SK-N-SH (cell line): ENCODE results near the gene ADGRB2. TPM values are rescaled to one million over a fixed set of nuclear protein-coding genes. Genes with fewer than 3 reads are reported as not detected.
A peak's percentile ranks its signal among the peaks of the same experiment; 100 is the strongest.

ENCODE experiments used
- CTCF ChIA-PET: fragments of 300-600, 350-600 bp; formaldehyde crosslinking; extraction: SDS; loops from one replicate; lab custom pipeline; 2021; lab: Yijun Ruan, JAX
- POLR2A ChIA-PET: fragments of 350-600 bp; sonication (Branson Sonifier 250); formaldehyde crosslinking; extraction: SDS; loops from one replicate; lab custom pipeline; 2020; ENCODE audit warnings: antibody characterized with exemption, inconsistent platforms; lab: Yijun Ruan, JAX
- DNase-seq: peaks from one replicate; pipeline ENCODE4 v3.0.0; 2012
- H2AFZ ChIP-seq: fragments of 200-600 bp; sonication (generic); 2 replicates; pipeline ENCODE4 v1.8.1; 2016; ENCODE audit warnings: antibody characterized with exemption, mild to moderate bottlenecking, low read depth
- H3F3A ChIP-seq: fragments of 200-600 bp; sonication (generic); replicated peaks from 2 replicates; pipeline ENCODE3; 2016; ENCODE audit warnings: antibody characterized with exemption, mild to moderate bottlenecking; ENCODE audit not compliant: insufficient read depth
- H3K27ac ChIP-seq, 2 experiments: fragments of 200-500 bp in 1 of 2; fragments of 200-600 bp in 1 of 2; sonication (Bioruptor generic) in 1 of 2; sonication (generic), shearing (Covaris generic) in 1 of 2; 2 replicates each; pipeline versions ENCODE4 v1.5.1 to v1.6.1; 2014 to 2016; ENCODE audit warnings: low read depth in 2 of 2, inconsistent platforms in 1 of 2, low read length in 1 of 2, mild to moderate bottlenecking in 1 of 2, mixed read lengths in 1 of 2
- H3K27me3 ChIP-seq: fragments of 200-600 bp; sonication (generic), shearing (Covaris generic); 2 replicates; pipeline ENCODE4 v1.6.1; 2016; ENCODE audit warnings: mixed run types; ENCODE audit not compliant: insufficient read depth
- H3K36me3 ChIP-seq, 2 experiments: fragments of 200-500 bp in 1 of 2; fragments of 200-600 bp in 1 of 2; sonication (Bioruptor generic) in 1 of 2; sonication (generic) in 1 of 2; replicated peaks in 1 of 2; 2 replicates each; pipeline versions ENCODE3 to v1.5.1; 2014 to 2016; ENCODE audit warnings: low read length in 1 of 2, mild to moderate bottlenecking in 1 of 2; ENCODE audit not compliant: insufficient read depth in 2 of 2, control insufficient read depth in 1 of 2
- H3K4me1 ChIP-seq, 2 experiments: fragments of 200-500 bp in 1 of 2; fragments of 200-600 bp in 1 of 2; sonication (Bioruptor generic) in 1 of 2; sonication (generic), shearing (Covaris generic) in 1 of 2; 2 replicates each; pipeline versions ENCODE4 v1.5.1 to v1.6.1; 2014 to 2016; ENCODE audit warnings: low read depth in 1 of 2, low read length in 1 of 2, mixed run types in 1 of 2; ENCODE audit not compliant: insufficient read depth in 2 of 2, control insufficient read depth in 1 of 2
- H3K4me2 ChIP-seq: fragments of 200-600 bp; sonication (generic), shearing (Covaris generic); 2 replicates; pipeline ENCODE4 v1.6.1; 2017; ENCODE audit warnings: mixed run types
- H3K4me3 ChIP-seq, 2 experiments: fragments of 200-500 bp in 1 of 2; fragments of 200-600 bp in 1 of 2; sonication (Bioruptor generic) in 1 of 2; sonication (generic), shearing (Covaris generic) in 1 of 2; 2 replicates each; pipeline versions ENCODE4 v1.5.1 to v1.8.1; 2014 to 2016; ENCODE audit warnings: low read depth in 2 of 2, inconsistent platforms in 1 of 2, low read length in 1 of 2, mild to moderate bottlenecking in 1 of 2, mixed read lengths in 1 of 2, moderate library complexity in 1 of 2
- H3K79me2 ChIP-seq: fragments of 200-600 bp; sonication (generic); 2 replicates; pipeline ENCODE4 v1.8.1; 2017; ENCODE audit warnings: mild to moderate bottlenecking; ENCODE audit not compliant: insufficient read depth
- H3K9ac ChIP-seq: fragments of 200-600 bp; sonication (generic); 2 replicates; pipeline ENCODE4 v1.6.1; 2017; ENCODE audit warnings: mixed run types
- H3K9me2 ChIP-seq: fragments of 200-600 bp; sonication (generic); 2 replicates; pipeline ENCODE4 v1.6.1; 2017; ENCODE audit warnings: mixed run types
- H3K9me3 ChIP-seq: fragments of 200-600 bp; sonication (generic); 2 replicates; pipeline ENCODE4 v1.6.1; 2017; ENCODE audit warnings: mixed run types, mild to moderate bottlenecking, moderate library complexity
- H4K20me1 ChIP-seq: fragments of 200-600 bp; sonication (generic); 2 replicates; pipeline ENCODE4 v1.6.1; 2017; ENCODE audit warnings: mild to moderate bottlenecking, mixed run types; ENCODE audit not compliant: insufficient read depth
- CHD2 ChIP-seq: fragments of 150-350 bp; IDR thresholded peaks from 2 replicates; pipeline ENCODE4 v1.6.1; 2018; ENCODE audit warnings: low read length; ENCODE audit not compliant: partially characterized antibody
- ELF1 ChIP-seq: IDR thresholded peaks from 2 replicates; pipeline ENCODE4 v1.4.0; 2012
- EP300 ChIP-seq, 2 experiments: IDR thresholded peaks; 2 replicates each; pipeline versions ENCODE4 v1.4.0 to v1.6.1; 2012; ENCODE audit warnings: borderline replicate concordance in 1 of 2, low read depth in 1 of 2, low read length in 1 of 2
- EZH2phosphoT487 ChIP-seq: fragments of 200-600 bp; sonication (generic); IDR thresholded peaks from 2 replicates; pipeline ENCODE4 v1.6.1; 2017; ENCODE audit warnings: low read depth, mixed run types, mild to moderate bottlenecking, antibody characterized with exemption, moderate library complexity, borderline replicate concordance
- FOSL2 ChIP-seq: IDR thresholded peaks from 2 replicates; pipeline ENCODE4 v1.4.0; 2012; ENCODE audit warnings: low read depth, mild to moderate bottlenecking, moderate library complexity, borderline replicate concordance
- FOXJ3 ChIP-seq: sonication (generic); formaldehyde crosslinking; IDR thresholded peaks from 2 replicates; pipeline ENCODE4 v1.5.1; 2020; ENCODE audit warnings: mild to moderate bottlenecking, missing genetic modification reagents
- FOXM1 ChIP-seq: IDR thresholded peaks from 2 replicates; pipeline ENCODE4 v1.4.0; 2012; ENCODE audit warnings: low read depth, mild to moderate bottlenecking
- GABPA ChIP-seq: IDR thresholded peaks from 2 replicates; pipeline ENCODE4 v1.4.0; 2012; ENCODE audit warnings: low read depth, mild to moderate bottlenecking
- GATA2 ChIP-seq: sonication (generic); formaldehyde crosslinking; IDR thresholded peaks from 2 replicates; pipeline ENCODE4 v1.5.0; 2020; ENCODE audit warnings: mild to moderate bottlenecking, missing genetic modification reagents
- MEF2A ChIP-seq: IDR thresholded peaks from 2 replicates; pipeline ENCODE4 v1.4.0; 2012; ENCODE audit warnings: low read depth, borderline replicate concordance
- MXI1 ChIP-seq: IDR thresholded peaks from 2 replicates; pipeline ENCODE4 v1.6.1; 2012; ENCODE audit warnings: mild to moderate bottlenecking, low read depth, low read length, improper control_type of control experiment
- NFIC ChIP-seq: IDR thresholded peaks from 2 replicates; pipeline ENCODE4 v1.4.0; 2012; ENCODE audit warnings: borderline replicate concordance
- NRF1 ChIP-seq: IDR thresholded peaks from 2 replicates; pipeline ENCODE4 v1.6.1; 2012; ENCODE audit warnings: low read depth, mild to moderate bottlenecking, low read length
- POLR2AphosphoS5 ChIP-seq: IDR thresholded peaks from 2 replicates; pipeline ENCODE4 v1.6.1; 2012; ENCODE audit warnings: low read depth, low read length
- RAD21 ChIP-seq: IDR thresholded peaks from 2 replicates; pipeline ENCODE4 v1.6.1; 2012; ENCODE audit warnings: mild to moderate bottlenecking, low read length
- RCOR1 ChIP-seq: fragments of 150-350 bp; IDR thresholded peaks from 2 replicates; pipeline ENCODE4 v1.6.1; 2017; ENCODE audit warnings: antibody characterized with exemption, low read length
- REST ChIP-seq: IDR thresholded peaks from 2 replicates; pipeline ENCODE4 v1.6.1; 2012; ENCODE audit warnings: mild to moderate bottlenecking, low read depth, low read length, moderate library complexity
- RFX5 ChIP-seq: IDR thresholded peaks from 2 replicates; pipeline ENCODE4 v1.6.1; 2012; ENCODE audit warnings: mild to moderate bottlenecking, improper control_type of control experiment, low read length
- SIN3A ChIP-seq: IDR thresholded peaks from 2 replicates; pipeline ENCODE4 v1.6.1; 2012; ENCODE audit warnings: low read depth, mild to moderate bottlenecking, low read length, moderate library complexity, borderline replicate concordance
- SMC3 ChIP-seq: IDR thresholded peaks from 2 replicates; pipeline ENCODE4 v1.6.1; 2012; ENCODE audit warnings: low read depth, low read length, improper control_type of control experiment
- TAF1 ChIP-seq: IDR thresholded peaks from 2 replicates; pipeline ENCODE4 v1.6.1; 2012; ENCODE audit warnings: low read depth, mild to moderate bottlenecking, low read length, moderate library complexity, borderline replicate concordance
- TCF12 ChIP-seq: IDR thresholded peaks from 2 replicates; pipeline ENCODE4 v1.4.0; 2012
- USF1 ChIP-seq: IDR thresholded peaks from 2 replicates; pipeline ENCODE4 v1.4.0; 2012; ENCODE audit warnings: low read depth, borderline replicate concordance
- YY1 ChIP-seq: IDR thresholded peaks from 2 replicates; pipeline ENCODE4 v1.4.0; 2012; ENCODE audit warnings: low read depth, mild to moderate bottlenecking
- ZBTB33 ChIP-seq: IDR thresholded peaks from 2 replicates; pipeline ENCODE4 v1.4.0; 2012; ENCODE audit warnings: low read depth, borderline replicate concordance
- WGBS: methylation state at CpG from one replicate; pipeline ENCODE4 v1.1.6; 2017; ENCODE audit warnings: low lambda C conversion rate; 5-methylcytosine and 5-hydroxymethylcytosine counted together
- polyA plus RNA-seq, 3 experiments: library from polyadenylated mRNA; depleted of rRNA; stranded (reverse); fragments of >200 nt; gene quantifications; 2 replicates each; pipeline ENCODE4 v1.2.3, GENCODE V29; 2012
- TF ChIP-seq, protein P1 (sequence below): IDR thresholded peaks from 2 replicates; pipeline ENCODE4; 2012
- TF ChIP-seq, protein P2 (sequence below): IDR thresholded peaks from 2 replicates; pipeline ENCODE4 v1.4.0; 2012; ENCODE audit warnings: low read depth

Gene ADGRB2
- polyA plus RNA-seq, 1 of the 3 experiments (the other 2 are of a cell fraction) = 13.0 TPM

GRCh38 chr1:31781138-31781755, 17.1 kb upstream of the ADGRB2 start:
- CTCF ChIA-PET = interaction anchor here (5.1 to 21.1 kb wide), 2 partner anchors 22 to 66 kb away, joined by 28 to 707 read pairs; partner anchors contain the start of gene ADGRB2
- H3K4me2 ChIP-seq = peak overlapping the region; percentile 50; the same call in 1 of the 2 replicates
- H3K27me3 ChIP-seq = no peaks in the 10 kb centered on the region
- peak overlapping the region in 1 of 2 experiments; percentile 97; a peak in 2 of 4 replicates for H3K27ac ChIP-seq
- H3K4me1 ChIP-seq = peaks cover 21 to 81% of the 10 kb centered on the region in 2 experiments
- H2AFZ ChIP-seq = no peak overlapping the region
- POLR2A ChIA-PET = interaction anchor here (0.8 to 6.6 kb wide), 3 partner anchors 12 to 157 kb away, joined by 3 to 67 read pairs (median 58); partner anchors contain the start of genes ADGRB2 and PTP4A2
- peaks cover 6% of the 10 kb centered on the region for H3F3A ChIP-seq
- peak; percentile 67 for DNase-seq
- WGBS = 60% methylated on average over 7 of the region's 7 CpGs
- H3K9me2 ChIP-seq = no peaks in the 10 kb centered on the region
- no peaks in the 10 kb centered on the region for H4K20me1 ChIP-seq
- H3K36me3 ChIP-seq = no peaks in the 10 kb centered on the region
- no peaks in the 10 kb centered on the region for H3K79me2 ChIP-seq
- H3K9me3 ChIP-seq = no peaks in the 10 kb centered on the region
- no peak overlapping the region for H3K4me3 ChIP-seq
- H3K9ac ChIP-seq = no peak overlapping the region
- TF ChIP-seq REST = no peak
- peak; percentile 1; the same call in 1 of the 2 replicates for TF ChIP-seq SMC3
- TF ChIP-seq MEF2A = no peak
- TF ChIP-seq RFX5 = no peak
- TF ChIP-seq YY1 = no peak
- no peak; the same call in 1 of the 2 replicates for TF ChIP-seq FOXJ3 (CRISPR knock-in tag)
- TF ChIP-seq TCF12 = no peak
- TF ChIP-seq POLR2AphosphoS5 = no peak
- TF ChIP-seq TAF1 = no peak
- TF ChIP-seq SIN3A = no peak
- TF ChIP-seq GABPA = no peak
- peak; percentile 84 for TF ChIP-seq CHD2
- TF ChIP-seq EP300 (IDR thresholded peaks at IDR 0.05; ENCODE audit: borderline replicate concordance in 1 of 2, low read depth in 1 of 2, low read length in 1 of 2) = peak in 1 of 2 experiments; percentile 55; a peak in 1 of 4 replicates
- no peak for TF ChIP-seq FOXM1
- TF ChIP-seq ELF1 = no peak
- 0 out of 2 replicates have a peak, but pooled peaks have one; percentile 48 for TF ChIP-seq RCOR1
- TF ChIP-seq RAD21 = no peak; the same call in 1 of the 2 replicates
- no peak for TF ChIP-seq FOSL2
- TF ChIP-seq, protein P1, sequence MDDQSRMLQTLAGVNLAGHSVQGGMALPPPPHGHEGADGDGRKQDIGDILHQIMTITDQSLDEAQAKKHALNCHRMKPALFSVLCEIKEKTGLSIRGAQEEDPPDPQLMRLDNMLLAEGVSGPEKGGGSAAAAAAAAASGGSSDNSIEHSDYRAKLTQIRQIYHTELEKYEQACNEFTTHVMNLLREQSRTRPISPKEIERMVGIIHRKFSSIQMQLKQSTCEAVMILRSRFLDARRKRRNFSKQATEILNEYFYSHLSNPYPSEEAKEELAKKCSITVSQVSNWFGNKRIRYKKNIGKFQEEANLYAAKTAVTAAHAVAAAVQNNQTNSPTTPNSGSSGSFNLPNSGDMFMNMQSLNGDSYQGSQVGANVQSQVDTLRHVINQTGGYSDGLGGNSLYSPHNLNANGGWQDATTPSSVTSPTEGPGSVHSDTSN = peak; percentile 51
- TF ChIP-seq MXI1 = no peak; the same call in 1 of the 2 replicates
- TF ChIP-seq NRF1 = no peak
- no peak for TF ChIP-seq ZBTB33
- TF ChIP-seq USF1 = no peak
- peak; percentile 83 for TF ChIP-seq GATA2 (CRISPR knock-in tag)
- TF ChIP-seq, protein P2, sequence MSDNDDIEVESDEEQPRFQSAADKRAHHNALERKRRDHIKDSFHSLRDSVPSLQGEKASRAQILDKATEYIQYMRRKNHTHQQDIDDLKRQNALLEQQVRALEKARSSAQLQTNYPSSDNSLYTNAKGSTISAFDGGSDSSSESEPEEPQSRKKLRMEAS = no peak
- TF ChIP-seq NFIC = no peak
- TF ChIP-seq EZH2phosphoT487 = no peak
